ENCODE data around the gene LUZP2. TPM values are rescaled to one million over a fixed set of nuclear protein-coding genes. Genes with fewer than 3 reads are reported as not detected.

The LUZP2 gene
- total RNA-seq, 1 donor from 2014 or later = 2.1 TPM

DNA sequence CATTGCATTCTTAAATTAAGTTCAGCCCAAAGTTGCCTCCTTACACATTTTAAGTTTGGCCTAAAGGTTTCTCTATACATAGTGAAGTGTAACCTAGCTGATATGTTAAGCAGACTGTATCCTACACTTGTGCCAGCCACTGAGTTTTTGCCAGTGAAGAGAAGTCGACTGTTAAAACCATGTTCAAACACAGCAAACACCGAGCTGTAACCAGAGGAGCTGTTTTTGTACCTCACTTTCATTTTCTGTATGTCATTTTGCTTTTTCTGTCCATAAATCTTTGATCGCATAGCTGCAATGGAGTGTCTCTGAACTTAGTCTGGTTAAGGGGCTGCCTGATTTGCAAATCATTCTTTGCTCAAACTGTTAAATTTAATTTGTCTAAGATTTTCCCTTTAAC is 403.7 kb downstream of the LUZP2 start:
- H3K9me3 ChIP-seq (ENCODE audit: control insufficient read depth in 3 of 3, low read length in 3 of 3) = no peaks in the 10 kb centered on the region
- no peaks in the 10 kb centered on the region for H3K4me1 ChIP-seq (ENCODE audit: control insufficient read depth in 3 of 3, insufficient read depth in 3 of 3, low read length in 3 of 3)
- no peak overlapping the region for H3K9ac ChIP-seq (ENCODE audit: low read depth in 1 of 3, low read length in 3 of 3)
- H3K27ac ChIP-seq (ENCODE audit: low read depth, low read length) = no peak overlapping the region
- no peak overlapping the region for H3K4me3 ChIP-seq (ENCODE audit: low read length in 3 of 3)
- H3K27me3 ChIP-seq (ENCODE audit: control insufficient read depth in 3 of 3, insufficient read depth in 3 of 3, low read length in 3 of 3) = no peaks in the 10 kb centered on the region
- no peaks in the 10 kb centered on the region for H3K36me3 ChIP-seq (ENCODE audit: control insufficient read depth in 3 of 3, insufficient read depth in 3 of 3, low read length in 3 of 3)

DNA sequence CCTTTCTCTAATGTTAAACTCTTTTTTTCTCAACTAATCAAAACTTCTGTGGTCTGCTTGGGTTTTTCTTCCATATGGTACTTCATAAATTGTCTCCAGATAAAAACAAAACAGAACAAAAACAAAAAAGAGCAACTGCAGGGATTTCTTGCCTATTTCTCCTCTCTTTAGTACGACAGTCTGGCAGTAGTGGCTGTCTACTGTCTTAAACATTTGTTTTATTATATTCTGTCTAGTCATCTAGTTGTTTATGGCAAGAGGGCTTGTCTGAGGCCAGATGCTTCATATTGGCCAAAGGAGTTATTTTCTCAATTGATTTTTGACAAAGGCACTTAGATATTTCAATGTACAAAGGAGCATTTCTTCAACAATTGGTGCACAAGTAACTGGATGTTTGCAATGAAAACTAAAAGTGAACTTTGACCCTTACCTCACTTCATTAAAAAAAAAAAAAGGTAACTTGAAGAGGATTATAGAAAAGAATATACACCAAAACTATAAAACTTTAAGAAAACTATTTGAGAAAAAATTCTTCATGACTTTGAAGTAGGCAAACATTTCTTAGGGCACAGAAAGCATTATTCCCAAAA is 404.2 kb downstream of the LUZP2 start:
- Histone ChIP-seq H3K4me1 (ENCODE audit: control insufficient read depth in 3 of 3, insufficient read depth in 3 of 3, low read length in 3 of 3) (no peaks in the 10 kb centered on the region), H3K4me3 (ENCODE audit: low read length in 3 of 3) (no peak overlapping the region), H3K36me3 (ENCODE audit: control insufficient read depth in 3 of 3, insufficient read depth in 3 of 3, low read length in 3 of 3) (no peaks in the 10 kb centered on the region), H3K9ac (ENCODE audit: low read depth in 1 of 3, low read length in 3 of 3) (no peak overlapping the region), H3K27me3 (ENCODE audit: control insufficient read depth in 3 of 3, insufficient read depth in 3 of 3, low read length in 3 of 3) (no peaks in the 10 kb centered on the region), H3K9me3 (ENCODE audit: control insufficient read depth in 3 of 3, low read length in 3 of 3) (no peaks in the 10 kb centered on the region), H3K27ac (ENCODE audit: low read depth, low read length) (no peak overlapping the region)

DNA sequence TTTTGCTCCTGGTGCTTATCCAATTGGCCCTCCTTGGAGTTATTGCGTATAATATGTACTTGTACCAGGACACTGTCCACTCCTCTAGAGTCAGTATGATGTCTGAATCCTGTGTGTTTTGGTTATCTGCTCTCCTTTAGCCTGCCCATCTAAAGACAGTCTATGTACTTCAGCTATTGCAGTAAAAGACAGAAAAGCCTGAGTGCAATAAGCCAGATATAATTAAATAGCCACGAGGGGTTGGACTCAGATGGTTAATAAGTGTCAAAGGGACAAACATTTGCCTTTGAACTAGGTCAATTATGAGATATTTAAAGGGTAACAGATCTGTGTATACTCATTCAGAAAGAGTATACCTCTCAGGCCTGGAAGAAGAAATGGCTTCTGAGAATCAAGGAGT is 406.7 kb downstream of the LUZP2 start:
- Histone ChIP-seq H3K27me3 (ENCODE audit: control insufficient read depth in 3 of 3, insufficient read depth in 3 of 3, low read length in 3 of 3) (no peaks in the 10 kb centered on the region), H3K9ac (ENCODE audit: low read depth in 1 of 3, low read length in 3 of 3) (no peak overlapping the region), H3K9me3 (ENCODE audit: control insufficient read depth in 3 of 3, low read length in 3 of 3) (no peaks in the 10 kb centered on the region), H3K36me3 (ENCODE audit: control insufficient read depth in 3 of 3, insufficient read depth in 3 of 3, low read length in 3 of 3) (no peaks in the 10 kb centered on the region), H3K4me1 (ENCODE audit: control insufficient read depth in 3 of 3, insufficient read depth in 3 of 3, low read length in 3 of 3) (no peaks in the 10 kb centered on the region), H3K4me3 (ENCODE audit: low read length in 3 of 3) (no peak overlapping the region), H3K27ac (ENCODE audit: low read depth, low read length) (no peak overlapping the region)

DNA sequence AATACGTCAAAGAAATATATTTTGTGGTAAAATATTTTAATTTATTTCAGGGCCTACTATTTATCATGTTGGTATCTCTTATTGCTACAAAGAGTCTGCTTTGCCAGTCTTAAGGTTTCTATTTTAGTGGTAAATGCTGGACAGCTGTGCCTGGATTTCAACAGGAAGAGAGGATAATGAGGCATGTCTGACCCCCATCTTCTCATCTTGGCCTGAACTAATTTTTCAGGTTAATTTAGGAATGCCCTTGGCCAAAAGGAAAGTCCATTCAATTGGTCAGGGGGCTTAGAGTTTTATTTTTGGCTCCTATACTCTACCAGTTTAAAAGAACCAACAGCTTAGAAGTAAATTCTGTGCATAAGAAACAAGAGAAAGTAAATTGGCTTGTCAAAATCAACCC is 428.2 kb downstream of the LUZP2 start:
- H3K27ac ChIP-seq (ENCODE audit: low read depth, low read length) = no peak overlapping the region
- H3K36me3 ChIP-seq (ENCODE audit: control insufficient read depth in 3 of 3, insufficient read depth in 3 of 3, low read length in 3 of 3) = no peaks in the 10 kb centered on the region
- no peaks in the 10 kb centered on the region for H3K4me1 ChIP-seq (ENCODE audit: control insufficient read depth in 3 of 3, insufficient read depth in 3 of 3, low read length in 3 of 3)
- H3K27me3 ChIP-seq (ENCODE audit: control insufficient read depth in 3 of 3, insufficient read depth in 3 of 3, low read length in 3 of 3) = no peaks in the 10 kb centered on the region
- no peak overlapping the region for H3K9ac ChIP-seq (ENCODE audit: low read depth in 1 of 3, low read length in 3 of 3)
- H3K9me3 ChIP-seq (ENCODE audit: control insufficient read depth in 3 of 3, low read length in 3 of 3) = no peaks in the 10 kb centered on the region
- H3K4me3 ChIP-seq (ENCODE audit: low read length in 3 of 3) = no peak overlapping the region

DNA sequence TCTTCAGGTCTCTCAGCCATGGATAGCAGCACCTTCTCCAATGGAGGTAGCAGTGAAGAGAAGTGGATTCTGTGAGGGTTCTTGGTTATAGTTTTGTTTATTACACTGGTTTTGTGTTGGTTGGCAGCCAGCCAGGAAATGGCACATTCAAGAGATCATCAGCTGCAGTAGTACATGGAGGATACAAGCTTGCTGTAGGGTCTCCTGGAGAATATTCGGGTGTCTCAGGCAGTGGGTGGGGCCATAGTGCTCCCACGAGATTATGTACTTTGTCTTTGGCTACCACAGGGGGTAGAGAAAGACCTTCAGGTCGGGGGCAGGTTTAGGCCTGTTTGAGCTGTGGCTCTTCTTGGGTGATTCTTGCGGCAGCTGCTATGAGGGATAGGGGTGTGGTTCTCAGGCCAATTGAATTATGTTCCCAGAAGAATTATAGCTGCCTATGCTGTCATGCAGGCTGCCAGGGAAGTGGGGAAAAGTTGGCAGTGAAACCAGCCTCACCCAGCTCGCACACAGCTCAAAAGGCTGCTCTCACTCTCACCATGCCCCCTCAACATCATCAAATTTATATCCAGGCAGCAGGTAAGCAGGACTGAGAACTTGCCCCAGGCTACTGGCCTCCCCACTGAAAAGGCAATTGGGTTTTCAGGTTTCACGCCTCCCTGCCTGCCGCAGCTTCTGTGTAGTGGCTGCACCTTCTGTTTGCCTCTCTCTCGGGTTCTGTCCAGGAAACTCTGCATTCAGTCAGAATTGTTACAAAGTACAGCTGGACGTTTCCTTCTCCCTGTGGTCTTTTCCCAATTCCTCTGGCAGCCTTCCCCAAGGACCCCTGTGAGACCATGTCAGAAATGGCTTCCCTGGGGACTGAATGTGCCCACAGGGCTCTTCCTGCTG is 435.5 kb downstream of the LUZP2 start:
- Histone ChIP-seq H3K9me3 (ENCODE audit: control insufficient read depth in 3 of 3, low read length in 3 of 3) (no peaks in the 10 kb centered on the region), H3K4me3 (ENCODE audit: low read length in 3 of 3) (no peak overlapping the region), H3K9ac (ENCODE audit: low read depth in 1 of 3, low read length in 3 of 3) (no peak overlapping the region), H3K27ac (ENCODE audit: low read depth, low read length) (no peak overlapping the region), H3K4me1 (ENCODE audit: control insufficient read depth in 3 of 3, insufficient read depth in 3 of 3, low read length in 3 of 3) (no peaks in the 10 kb centered on the region), H3K27me3 (ENCODE audit: control insufficient read depth in 3 of 3, insufficient read depth in 3 of 3, low read length in 3 of 3) (no peaks in the 10 kb centered on the region), H3K36me3 (ENCODE audit: control insufficient read depth in 3 of 3, insufficient read depth in 3 of 3, low read length in 3 of 3) (no peaks in the 10 kb centered on the region)

DNA sequence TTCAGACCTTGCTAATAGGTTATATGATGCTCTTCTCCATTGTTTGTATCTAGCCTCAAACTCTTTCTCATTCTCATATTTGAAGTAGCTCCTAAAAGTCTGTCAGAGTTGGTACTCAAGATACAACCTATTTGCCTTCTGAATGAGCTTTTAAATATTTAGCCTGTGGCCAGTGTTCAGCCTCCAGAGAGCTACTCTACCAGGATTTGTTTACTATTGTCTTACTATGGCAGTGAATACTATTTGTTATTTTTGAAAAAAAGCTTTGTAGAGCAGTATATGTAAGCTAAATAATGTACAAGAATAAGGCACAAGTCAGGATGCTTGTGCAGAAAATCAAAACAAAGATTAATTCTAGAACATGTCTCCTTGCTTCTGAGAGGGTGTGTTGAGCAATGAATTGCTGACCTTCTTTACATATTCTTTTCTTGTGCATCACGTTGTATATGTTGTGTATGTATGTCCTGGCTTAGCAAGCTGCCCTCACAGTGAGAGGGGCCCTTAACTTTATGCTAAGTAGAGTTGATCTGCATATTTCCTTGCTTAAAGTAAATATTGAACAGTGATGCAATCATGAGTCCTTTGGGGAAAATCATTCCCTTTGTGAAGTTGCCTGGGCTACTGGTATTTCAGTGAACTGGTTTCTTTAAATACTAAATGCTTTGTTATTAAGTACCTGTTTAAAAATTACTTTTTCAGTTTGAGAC is 438.0 kb downstream of the LUZP2 start:
- Histone ChIP-seq H3K9me3 (ENCODE audit: control insufficient read depth in 3 of 3, low read length in 3 of 3) (no peaks in the 10 kb centered on the region), H3K27me3 (ENCODE audit: control insufficient read depth in 3 of 3, insufficient read depth in 3 of 3, low read length in 3 of 3) (no peaks in the 10 kb centered on the region), H3K36me3 (ENCODE audit: control insufficient read depth in 3 of 3, insufficient read depth in 3 of 3, low read length in 3 of 3) (no peaks in the 10 kb centered on the region), H3K27ac (ENCODE audit: low read depth, low read length) (no peak overlapping the region), H3K9ac (ENCODE audit: low read depth in 1 of 3, low read length in 3 of 3) (no peak overlapping the region), H3K4me1 (ENCODE audit: control insufficient read depth in 3 of 3, insufficient read depth in 3 of 3, low read length in 3 of 3) (no peaks in the 10 kb centered on the region), H3K4me3 (ENCODE audit: low read length in 3 of 3) (no peak overlapping the region)

DNA sequence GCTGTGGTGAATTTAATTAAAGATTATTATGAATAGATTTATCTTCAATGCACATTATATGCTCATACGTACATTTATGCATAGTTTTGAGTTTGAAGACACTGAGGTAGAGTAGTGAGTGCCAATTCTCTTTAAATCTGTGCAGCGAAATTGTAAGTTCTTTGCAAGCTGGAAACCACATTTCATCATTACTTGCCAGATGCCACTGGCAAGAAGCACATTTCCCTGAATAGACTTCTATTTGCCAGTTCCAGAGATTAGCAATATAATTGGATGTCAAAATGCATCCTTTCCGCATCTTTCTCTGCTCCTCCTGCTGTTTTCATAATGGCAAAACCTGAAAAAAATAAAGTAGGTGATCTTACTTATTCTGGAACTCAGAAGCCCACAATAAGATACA is 448.0 kb downstream of the LUZP2 start:
- Histone ChIP-seq H3K9me3 (ENCODE audit: control insufficient read depth in 3 of 3, low read length in 3 of 3) (no peaks in the 10 kb centered on the region), H3K27me3 (ENCODE audit: control insufficient read depth in 3 of 3, insufficient read depth in 3 of 3, low read length in 3 of 3) (no peaks in the 10 kb centered on the region), H3K4me1 (ENCODE audit: control insufficient read depth in 3 of 3, insufficient read depth in 3 of 3, low read length in 3 of 3) (no peaks in the 10 kb centered on the region), H3K36me3 (ENCODE audit: control insufficient read depth in 3 of 3, insufficient read depth in 3 of 3, low read length in 3 of 3) (no peaks in the 10 kb centered on the region), H3K27ac (ENCODE audit: low read depth, low read length) (no peak overlapping the region), H3K9ac (ENCODE audit: low read depth in 1 of 3, low read length in 3 of 3) (no peak overlapping the region), H3K4me3 (ENCODE audit: low read length in 3 of 3) (no peak overlapping the region)

DNA sequence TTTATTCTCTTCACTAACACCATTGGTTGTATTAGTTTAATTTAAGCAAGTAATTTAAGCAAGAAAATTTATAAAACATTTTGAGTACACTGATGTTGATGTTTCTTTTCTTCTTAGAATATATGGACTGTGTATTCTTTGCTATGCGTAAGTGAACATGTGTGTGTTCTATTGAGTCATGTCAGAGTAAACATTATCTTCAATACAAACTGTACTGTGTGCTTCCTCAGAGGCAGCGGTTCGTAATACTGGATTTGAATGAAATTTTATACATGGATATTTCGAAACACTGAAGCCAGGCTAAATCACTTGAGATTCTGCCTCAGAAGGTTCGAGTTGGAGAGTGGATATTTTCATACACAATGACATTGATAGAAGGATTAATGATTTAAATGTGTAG is 452.6 kb downstream of the LUZP2 start:
- H3K36me3 ChIP-seq (ENCODE audit: control insufficient read depth in 3 of 3, insufficient read depth in 3 of 3, low read length in 3 of 3) = no peaks in the 10 kb centered on the region
- no peaks in the 10 kb centered on the region for H3K4me1 ChIP-seq (ENCODE audit: control insufficient read depth in 3 of 3, insufficient read depth in 3 of 3, low read length in 3 of 3)
- no peak overlapping the region for H3K4me3 ChIP-seq (ENCODE audit: low read length in 3 of 3)
- H3K9ac ChIP-seq (ENCODE audit: low read depth in 1 of 3, low read length in 3 of 3) = no peak overlapping the region
- no peaks in the 10 kb centered on the region for H3K27me3 ChIP-seq (ENCODE audit: control insufficient read depth in 3 of 3, insufficient read depth in 3 of 3, low read length in 3 of 3)
- no peak overlapping the region for H3K27ac ChIP-seq (ENCODE audit: low read depth, low read length)
- no peaks in the 10 kb centered on the region for H3K9me3 ChIP-seq (ENCODE audit: control insufficient read depth in 3 of 3, low read length in 3 of 3)

DNA sequence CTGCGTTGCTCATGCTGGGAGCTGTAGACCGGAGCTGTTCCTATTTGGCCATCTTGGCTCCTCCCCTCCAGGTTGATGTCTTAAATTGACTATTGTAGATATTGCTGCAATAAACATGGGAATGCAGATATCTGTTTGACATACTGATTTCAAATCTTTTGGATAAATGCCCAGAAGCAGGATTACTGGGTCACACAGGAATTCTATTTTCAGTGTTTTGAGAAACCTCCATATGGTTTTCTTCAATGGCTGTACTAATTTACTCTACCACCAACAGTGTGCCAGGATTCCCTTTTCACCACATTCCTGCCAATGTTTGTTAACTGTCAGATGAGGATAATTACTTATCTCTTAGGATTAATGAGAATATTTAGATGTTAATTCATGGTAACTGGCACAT is 467.0 kb downstream of the LUZP2 start:
- Histone ChIP-seq H3K27ac (ENCODE audit: low read depth, low read length) (no peak overlapping the region), H3K4me1 (ENCODE audit: control insufficient read depth in 3 of 3, insufficient read depth in 3 of 3, low read length in 3 of 3) (no peaks in the 10 kb centered on the region), H3K9ac (ENCODE audit: low read depth in 1 of 3, low read length in 3 of 3) (no peak overlapping the region), H3K9me3 (ENCODE audit: control insufficient read depth in 3 of 3, low read length in 3 of 3) (no peaks in the 10 kb centered on the region), H3K27me3 (ENCODE audit: control insufficient read depth in 3 of 3, insufficient read depth in 3 of 3, low read length in 3 of 3) (no peaks in the 10 kb centered on the region), H3K4me3 (ENCODE audit: low read length in 3 of 3) (no peak overlapping the region), H3K36me3 (ENCODE audit: control insufficient read depth in 3 of 3, insufficient read depth in 3 of 3, low read length in 3 of 3) (no peaks in the 10 kb centered on the region)

DNA sequence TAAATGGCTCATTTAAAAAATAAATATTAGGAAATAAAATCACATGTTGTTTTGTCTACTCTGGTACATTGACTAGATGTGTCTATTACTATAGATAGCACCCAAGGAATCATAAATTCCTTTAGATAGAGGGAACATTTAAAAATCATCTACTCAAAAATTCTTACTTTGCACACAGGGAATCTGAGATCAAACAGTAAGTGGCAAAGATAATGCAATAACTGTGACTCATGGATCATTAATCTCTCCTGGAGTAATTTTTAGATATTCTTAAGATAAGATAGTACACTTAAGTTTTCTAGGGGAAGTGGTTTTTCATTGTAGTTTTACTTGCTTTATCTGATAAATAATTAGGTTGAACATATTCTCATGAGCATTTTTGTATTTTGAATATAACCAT is 468.9 kb downstream of the LUZP2 start:
- Histone ChIP-seq H3K36me3 (ENCODE audit: control insufficient read depth in 3 of 3, insufficient read depth in 3 of 3, low read length in 3 of 3) (no peaks in the 10 kb centered on the region), H3K9ac (ENCODE audit: low read depth in 1 of 3, low read length in 3 of 3) (no peak overlapping the region), H3K27me3 (ENCODE audit: control insufficient read depth in 3 of 3, insufficient read depth in 3 of 3, low read length in 3 of 3) (no peaks in the 10 kb centered on the region), H3K27ac (ENCODE audit: low read depth, low read length) (no peak overlapping the region), H3K4me1 (ENCODE audit: control insufficient read depth in 3 of 3, insufficient read depth in 3 of 3, low read length in 3 of 3) (no peaks in the 10 kb centered on the region), H3K9me3 (ENCODE audit: control insufficient read depth in 3 of 3, low read length in 3 of 3) (no peaks in the 10 kb centered on the region), H3K4me3 (ENCODE audit: low read length in 3 of 3) (no peak overlapping the region)

Measured in skeletal muscle tissue (tissue), 4 donors.